Renal cortex interstitium (tissue), 11 donors: Measurements from ENCODE around the gene FBXO8. TPM values are rescaled to one million over a fixed set of nuclear protein-coding genes. Genes with fewer than 3 reads are reported as not detected.

Experiments
- DNase-seq, 11 donors: peaks; one replicate each; pipeline ENCODE4 v3.0.0-alpha.2; 2013; ENCODE audit warnings: low read depth in 9 of 11, low spot score in 4 of 11; ENCODE audit errors: extremely low read depth in 1 of 11
- polyA plus RNA-seq, 3 donors: library from polyadenylated mRNA; unstranded; fragments of 120-200 nt; gene quantifications; one replicate each; pipeline ENCODE4 v1.2.1, GENCODE V29; 2013; ENCODE audit not compliant: insufficient read length in 3 of 3

Gene FBXO8
- polyA plus RNA-seq, 3 donors, result 29.5 to 35.6 (median 33.0) TPM

- no peak for DNase-seq
These were observed 66.0 kb downstream of the FBXO8 start for GRCh38 chr4:174217273-174218126.

GRCh38 chr4:174216799-174217272 is 66.6 kb downstream of the FBXO8 start:
- no peak for DNase-seq

GRCh38 chr4:174215961-174216680 is 67.3 kb downstream of the FBXO8 start:
- no peak for DNase-seq

- no peak for DNase-seq
These were observed 68.4 kb downstream of the FBXO8 start for GRCh38 chr4:174215057-174215456.

GRCh38 chr4:174214101-174214878 is 69.2 kb downstream of the FBXO8 start:
- no peak for DNase-seq

GRCh38 chr4:174213731-174214100 is 69.8 kb downstream of the FBXO8 start:
- DNase-seq, result no peak

- DNase-seq, result no peak
These were observed 71.4 kb downstream of the FBXO8 start for GRCh38 chr4:174212061-174212460.

GRCh38 chr4:174211622-174212044 is 71.8 kb downstream of the FBXO8 start:
- no peak for DNase-seq

GRCh38 chr4:174210952-174211490 is 72.4 kb downstream of the FBXO8 start:
- DNase-seq, result no peak

- DNase-seq, result no peak
These were observed 73.1 kb downstream of the FBXO8 start for GRCh38 chr4:174210354-174210753.

- no peak for DNase-seq
These were observed 74.1 kb downstream of the FBXO8 start for GRCh38 chr4:174209341-174209740.

- DNase-seq, result no peak
These were observed 76.1 kb downstream of the FBXO8 start for GRCh38 chr4:174207367-174207766.

GRCh38 chr4:174204164-174204831 is 79.2 kb downstream of the FBXO8 start:
- DNase-seq, result no peak

GRCh38 chr4:174201871-174202270 is 81.6 kb downstream of the FBXO8 start:
- DNase-seq, result no peak

GRCh38 chr4:174199735-174200134 is 83.7 kb downstream of the FBXO8 start:
- DNase-seq, result no peak

GRCh38 chr4:174198828-174199227 is 84.6 kb downstream of the FBXO8 start:
- no peak for DNase-seq

- no peak for DNase-seq
These were observed 85.1 kb downstream of the FBXO8 start for GRCh38 chr4:174198396-174198795.

- no peak for DNase-seq
These were observed 89.8 kb downstream of the FBXO8 start for GRCh38 chr4:174193438-174194374.
